Measurements from ENCODE around the gene HRCT1.
"Not testable (repeated sequence)": the region's sequence is repeated elsewhere in the genome, so short reads cannot be mapped to it uniquely, and the experiment has no call there.

The HRCT1 gene

DNA sequence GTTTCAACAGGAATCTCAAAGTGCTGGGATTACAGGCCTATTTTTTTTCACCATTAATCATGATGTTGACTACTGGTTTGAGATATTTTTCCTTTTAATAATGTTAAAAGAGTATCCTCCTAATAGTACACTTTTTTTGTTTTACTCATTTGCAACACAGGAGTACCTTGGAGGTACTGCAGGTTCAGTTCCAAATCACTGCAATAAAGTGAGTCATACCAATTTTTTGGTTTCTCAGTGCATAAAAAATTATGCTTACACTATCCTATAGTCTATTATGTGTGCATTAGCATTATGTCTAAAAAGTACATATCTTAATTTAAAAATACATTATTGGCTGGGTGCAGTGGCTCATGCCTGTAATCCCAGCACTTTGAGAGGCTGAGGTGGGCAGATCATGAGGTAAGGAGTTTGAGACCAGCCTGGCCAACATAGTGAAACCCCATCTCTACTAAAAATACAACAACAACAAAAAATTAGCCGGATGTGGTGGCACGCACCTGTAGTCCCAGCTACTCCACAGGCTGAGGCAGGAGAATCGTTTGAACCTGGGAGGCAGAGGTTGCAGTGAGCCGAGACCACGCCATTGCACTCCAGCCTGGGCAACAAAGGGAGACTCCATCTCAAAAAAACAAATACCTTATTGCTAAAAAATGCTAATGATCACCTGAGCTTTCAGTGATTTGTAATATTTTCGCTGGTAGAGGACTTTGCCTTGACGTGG is 8.5 kb upstream of the HRCT1 start:
- DNase-seq (ENCODE audit: low spot score) = not testable (repeated sequence)

DNA sequence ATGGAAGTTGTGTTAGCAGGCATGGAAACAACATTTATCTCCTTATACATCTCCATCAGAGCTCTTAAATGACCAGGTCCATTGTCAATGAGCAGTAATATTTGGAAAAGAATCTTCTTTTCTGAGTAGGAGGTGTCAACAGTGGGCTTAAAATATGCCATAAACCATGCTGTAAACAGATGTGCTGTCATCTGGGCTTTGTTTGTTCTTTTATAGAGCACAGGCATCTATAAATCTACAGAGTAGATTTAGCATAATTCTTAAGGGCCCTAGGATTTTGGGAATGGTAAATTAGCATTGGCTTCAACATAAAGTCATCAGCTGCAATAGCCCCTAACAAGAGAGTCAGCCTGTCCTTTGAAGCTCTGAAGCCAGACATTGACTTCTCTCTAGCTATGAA is 7.7 kb upstream of the HRCT1 start:
- no peak for DNase-seq (ENCODE audit: low spot score)

DNA sequence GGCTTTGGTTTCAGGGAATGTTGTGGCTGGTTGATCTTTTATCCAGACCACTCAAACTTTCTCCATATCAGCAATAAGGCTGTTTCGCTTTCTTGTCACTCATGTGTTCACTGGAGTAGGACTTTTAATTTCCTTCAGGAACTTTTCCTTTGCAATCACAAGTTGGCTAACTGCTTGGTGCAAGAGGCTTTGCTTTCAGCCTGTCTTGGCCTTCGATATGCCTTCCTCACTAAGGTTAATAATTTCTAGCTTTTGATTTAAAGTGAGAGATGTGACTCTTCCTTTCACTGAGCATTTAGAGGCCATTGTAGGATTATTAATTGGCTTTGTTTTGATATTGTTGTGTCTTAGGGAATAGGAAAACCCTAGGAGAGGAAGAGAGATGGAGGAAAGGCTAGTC is 7.0 kb upstream of the HRCT1 start:
- no peak for DNase-seq (ENCODE audit: low spot score)

DNA sequence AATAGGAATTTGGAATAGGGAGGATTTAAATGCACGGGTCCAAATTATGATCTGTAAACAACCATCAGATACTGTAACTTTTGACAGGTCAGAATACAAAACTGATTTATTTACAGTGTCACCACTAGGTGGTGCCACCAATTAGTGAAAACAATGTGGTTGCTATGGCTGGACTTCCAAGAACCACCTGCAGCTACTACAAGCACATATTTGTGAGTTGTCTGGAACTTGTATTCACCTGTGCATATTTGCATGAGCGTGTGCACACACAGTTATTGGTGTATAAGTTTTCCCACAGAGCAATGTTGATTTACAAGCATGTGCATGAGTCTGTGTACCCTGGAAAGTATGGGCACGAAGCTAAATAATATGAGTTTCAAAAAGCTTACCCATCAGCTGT is 3.0 kb upstream of the HRCT1 start:
- DNase-seq (ENCODE audit: low spot score) = no peak

DNA sequence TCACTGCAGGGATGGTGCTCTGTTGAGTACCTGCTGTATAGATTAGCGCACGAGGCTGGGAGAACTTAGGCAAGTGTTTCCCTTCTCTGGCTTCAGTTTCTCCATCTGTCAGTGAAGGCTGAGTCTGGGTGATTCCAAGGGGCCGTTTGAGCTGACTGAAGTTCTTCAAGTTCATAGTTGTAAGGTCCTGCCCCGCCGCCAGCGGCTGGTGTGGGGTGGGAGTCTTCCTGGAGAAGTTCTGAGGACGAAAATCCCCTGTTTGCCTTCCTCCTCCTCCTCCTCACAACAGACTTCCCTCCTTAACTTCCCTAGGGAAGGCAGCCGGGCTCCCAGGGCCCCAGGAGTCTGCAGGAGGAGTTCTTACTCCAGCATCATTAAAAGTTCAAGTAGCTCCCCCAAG is 1.7 kb upstream of the HRCT1 start:
- DNase-seq (ENCODE audit: low spot score) = no peak

DNA sequence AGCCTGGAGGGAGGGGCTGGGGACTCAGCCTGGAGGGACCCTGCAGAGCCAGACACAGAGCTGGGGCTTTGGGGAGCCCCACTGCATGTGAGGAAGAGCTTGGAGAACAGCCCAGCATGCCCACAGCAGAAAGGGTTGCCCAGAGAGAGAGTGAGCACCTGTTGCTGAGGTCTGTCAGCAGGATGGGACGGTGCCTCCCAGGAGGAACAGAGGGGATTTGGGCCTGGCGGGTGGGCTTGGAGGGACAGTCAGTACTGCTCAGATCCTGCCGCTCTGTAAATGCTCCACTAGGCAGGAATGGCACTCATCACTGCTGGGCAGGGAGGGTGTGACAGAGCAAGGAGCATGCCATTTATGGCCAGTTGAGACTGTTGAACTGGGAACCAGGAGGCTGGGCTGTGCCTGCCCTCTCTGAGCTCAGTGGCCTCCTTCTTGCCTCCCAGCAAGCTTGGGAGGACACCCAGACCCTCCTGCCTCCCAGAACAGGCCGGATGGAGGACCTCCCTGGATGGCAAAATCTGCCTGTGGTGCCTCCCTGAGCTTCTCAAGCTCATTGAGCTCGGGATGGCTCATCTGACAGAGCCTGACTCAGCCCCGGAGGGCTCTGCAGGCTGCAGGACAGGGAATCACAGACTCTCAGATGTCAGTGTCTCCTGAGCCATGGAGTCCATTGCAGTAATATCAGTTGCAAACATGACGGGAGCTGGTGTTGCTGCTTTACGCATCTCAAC is 786 bp upstream of the HRCT1 start:
- DNase-seq (ENCODE audit: low spot score) = no peak

DNA sequence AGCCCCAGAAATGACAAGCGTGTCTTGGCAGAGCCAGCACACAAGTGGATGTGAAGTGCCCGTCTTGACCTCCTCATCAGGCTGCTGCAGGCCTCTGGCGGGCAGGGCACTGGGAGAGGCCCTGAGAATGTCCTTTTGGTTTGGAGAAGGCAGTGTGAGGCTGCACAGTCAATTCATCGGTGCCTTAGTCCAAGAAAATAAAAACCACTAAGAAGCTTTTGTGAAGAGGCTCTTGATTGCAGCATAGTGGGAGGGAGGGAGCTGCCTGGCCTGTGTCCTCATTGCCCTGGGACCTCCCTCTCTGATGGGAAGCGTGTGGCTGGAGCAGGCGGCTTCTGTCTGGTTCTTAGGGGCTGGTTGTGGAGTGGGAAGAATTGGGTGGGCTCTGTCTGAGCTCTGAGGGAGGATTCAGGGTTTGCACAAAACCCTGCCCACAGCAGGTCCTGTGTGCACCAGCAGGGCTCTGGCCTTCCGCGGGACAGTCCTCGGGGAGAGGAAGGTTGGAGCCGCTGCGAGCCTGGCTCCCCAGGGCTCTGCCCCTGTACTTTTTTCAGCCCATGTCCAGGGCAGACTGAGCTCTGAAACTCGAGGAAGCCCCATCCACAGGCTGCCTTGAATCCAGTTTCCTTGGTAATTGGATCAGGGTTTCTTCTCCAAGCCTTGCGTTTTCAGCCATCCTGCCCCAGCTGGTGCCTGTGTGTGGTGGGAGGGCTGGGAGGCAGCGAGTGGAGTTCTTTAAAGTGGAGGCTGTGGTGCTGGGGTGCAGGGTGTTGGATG is 1.1 kb downstream of the HRCT1 start:
- no peak for DNase-seq (ENCODE audit: low spot score)

DNA sequence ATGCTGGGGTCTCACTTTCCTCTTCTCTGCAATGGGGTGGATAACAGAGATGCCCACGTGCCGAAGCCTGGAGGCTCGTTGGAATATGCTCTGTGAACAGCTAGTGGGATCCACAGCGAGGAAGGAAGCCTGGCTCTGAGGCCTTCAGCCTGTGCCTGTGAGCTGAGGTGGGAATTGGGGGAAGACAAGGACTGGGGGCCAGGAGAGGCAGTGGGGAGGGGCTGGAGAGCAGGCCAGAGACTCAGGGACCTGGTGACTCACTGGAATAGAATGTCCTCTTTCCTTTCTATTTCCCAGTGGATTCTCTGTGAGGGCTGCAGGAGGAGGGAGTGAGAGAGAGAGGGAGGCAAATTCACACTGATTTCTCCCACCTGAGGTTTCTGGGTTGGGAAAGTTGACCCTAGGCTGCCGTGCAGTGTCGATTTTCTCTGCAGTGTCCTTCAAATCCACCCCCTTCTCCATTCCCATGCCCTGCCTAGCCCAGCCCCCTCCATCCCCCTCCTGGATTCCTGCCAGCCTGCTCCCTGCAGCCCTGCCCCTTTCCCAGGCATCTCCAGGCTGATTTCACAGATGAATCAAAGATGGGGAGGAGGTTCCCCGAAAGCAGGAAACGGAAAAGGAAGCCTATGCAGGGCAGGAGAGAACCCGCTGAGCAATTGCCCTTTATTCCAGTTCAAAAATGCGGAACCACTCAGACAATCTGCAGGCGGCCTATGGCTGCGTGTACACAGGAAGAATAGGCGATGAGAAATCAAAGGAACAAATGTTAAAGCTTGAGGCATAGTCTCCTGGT is 1.9 kb downstream of the HRCT1 start:
- peak; percentile 97 for DNase-seq (ENCODE audit: low spot score)

DNA sequence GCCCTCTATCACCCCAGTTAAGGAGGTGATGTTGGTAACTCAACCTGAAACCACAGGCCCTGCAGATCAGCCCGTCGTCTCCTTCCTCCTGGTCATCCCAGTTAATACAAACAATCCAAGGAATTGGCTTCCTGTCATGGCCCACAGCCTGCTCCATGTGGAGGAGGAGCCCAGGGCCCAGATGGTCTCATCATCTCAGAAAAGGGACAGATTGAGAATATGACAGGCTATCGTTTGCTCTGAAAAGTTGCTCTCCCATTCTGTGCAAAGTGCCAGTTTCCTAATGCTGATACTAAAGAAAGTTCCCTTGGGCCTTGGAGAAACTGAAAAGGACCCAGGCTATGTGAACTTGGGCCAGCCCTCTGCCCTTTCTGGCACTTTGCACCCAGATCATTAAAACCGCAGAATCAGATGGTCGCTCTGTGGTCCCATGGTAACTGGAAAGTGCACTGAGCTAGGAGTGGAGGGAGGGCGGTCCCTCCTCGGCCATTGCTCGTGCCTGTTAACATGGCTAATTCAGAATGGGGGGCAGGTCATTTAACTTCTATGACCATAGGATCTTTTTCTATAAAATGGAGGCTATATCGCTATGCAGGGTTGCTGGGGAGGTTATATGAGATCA is 2.6 kb downstream of the HRCT1 start:
- no peak for DNase-seq (ENCODE audit: low spot score)

DNA sequence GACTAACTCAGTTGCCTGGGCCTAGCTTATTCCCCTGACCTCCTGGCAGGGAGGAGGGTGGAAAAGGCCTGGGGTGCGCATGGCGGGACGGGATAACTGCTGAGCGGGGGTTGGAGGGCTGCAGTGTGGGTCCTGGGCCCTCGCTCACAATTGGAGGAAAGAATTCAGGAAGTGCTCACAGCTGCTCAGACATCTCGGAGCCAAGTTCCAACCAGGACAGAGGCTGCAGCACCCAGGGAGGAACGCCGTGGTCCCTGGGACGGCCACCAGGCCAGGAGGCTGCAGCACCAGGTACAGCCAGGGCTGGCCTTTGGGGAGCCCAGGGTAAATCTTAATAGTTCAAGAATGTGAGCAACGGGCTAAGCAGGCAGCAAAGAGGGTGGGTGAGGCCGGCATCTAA is 3.3 kb downstream of the HRCT1 start, which contains the start of gene SPAAR:
TSS of gene SPAAR (plus strand) at position 217 of the 400 bp plus-strand sequence. CDS start 974 bp downstream, outside the sequence.
- DNase-seq (ENCODE audit: low spot score) = peak; percentile 77

DNA sequence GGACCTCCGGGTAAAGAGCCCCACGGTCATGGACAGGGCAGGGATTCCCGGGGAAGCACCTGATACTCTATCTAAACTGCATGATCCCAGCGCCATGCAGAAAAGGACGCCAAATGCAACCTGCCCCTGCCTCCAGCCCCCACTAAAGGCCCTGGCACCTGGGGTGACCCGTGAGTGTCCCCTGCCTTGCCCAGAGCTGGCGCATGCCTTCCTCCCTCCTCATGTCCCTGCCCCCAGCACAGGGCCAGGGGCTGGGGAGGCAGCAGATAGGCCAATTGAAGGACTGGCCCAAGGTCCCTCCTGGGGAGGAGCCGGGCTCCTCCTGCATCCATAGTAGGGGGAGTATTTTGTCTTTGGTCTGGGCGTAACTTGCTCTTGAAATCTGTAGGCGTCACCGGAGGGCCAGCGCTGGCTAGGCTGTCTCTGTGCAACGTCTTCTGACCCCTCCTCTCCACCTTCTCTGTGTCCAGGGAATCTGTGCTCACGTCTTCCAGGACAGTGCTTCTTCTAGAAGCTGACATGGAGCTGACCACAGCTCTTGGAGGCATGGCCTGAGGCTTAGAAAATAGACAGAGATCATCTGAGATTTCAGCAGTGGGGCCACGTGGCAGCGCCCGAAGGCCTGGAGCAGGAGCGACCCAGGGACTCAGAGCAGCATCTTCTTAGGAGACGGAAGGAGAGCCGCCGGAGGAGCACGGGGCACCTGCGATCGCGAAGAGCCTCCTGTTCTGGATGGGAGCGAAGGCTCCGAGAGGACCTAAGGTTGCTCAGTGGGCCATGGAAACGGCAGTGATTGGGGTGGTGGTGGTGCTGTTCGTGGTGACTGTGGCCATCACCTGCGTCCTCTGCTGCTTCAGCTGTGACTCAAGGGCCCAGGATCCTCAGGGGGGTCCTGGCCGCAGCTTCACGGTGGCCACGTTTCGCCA is 3.9 kb downstream of the HRCT1 start:
- peak; percentile 75 for DNase-seq (ENCODE audit: low spot score)

DNA sequence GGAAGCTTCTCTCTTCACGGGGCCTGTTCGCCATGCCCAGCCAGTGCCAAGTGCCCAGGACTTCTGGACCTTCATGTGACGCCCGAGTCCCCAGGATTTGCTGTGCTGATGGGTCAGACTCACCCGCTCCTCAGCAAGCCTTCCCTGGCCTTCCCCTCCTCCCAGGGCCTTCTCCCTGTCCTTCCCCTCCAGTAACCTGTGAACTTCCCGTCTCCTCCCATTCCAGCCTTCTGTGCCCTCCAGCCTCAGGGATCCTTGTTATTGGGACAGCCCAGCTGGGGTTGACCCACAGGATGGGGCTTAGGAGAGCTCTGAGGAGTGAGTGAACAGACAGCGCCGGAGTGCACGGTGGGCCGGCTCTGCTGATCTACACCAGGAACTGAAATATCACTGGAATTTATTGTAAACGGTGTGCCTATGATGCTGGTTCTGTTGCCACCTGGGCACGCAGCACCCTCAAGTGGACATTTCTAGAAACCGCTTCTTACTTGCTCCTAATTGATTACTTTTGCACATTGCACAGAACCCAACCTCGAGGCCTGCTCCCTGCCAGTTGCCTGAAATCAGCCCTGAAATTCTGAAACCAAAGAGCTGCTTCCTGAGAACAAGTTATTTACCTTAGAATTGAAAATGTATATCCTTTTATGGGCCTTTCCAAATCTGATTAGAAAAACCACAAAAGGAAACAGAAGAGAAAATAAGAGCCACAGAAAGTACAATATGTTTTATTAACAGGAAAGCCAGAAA is 4.8 kb downstream of the HRCT1 start:
- peak; percentile 76 for DNase-seq (ENCODE audit: low spot score)

DNA sequence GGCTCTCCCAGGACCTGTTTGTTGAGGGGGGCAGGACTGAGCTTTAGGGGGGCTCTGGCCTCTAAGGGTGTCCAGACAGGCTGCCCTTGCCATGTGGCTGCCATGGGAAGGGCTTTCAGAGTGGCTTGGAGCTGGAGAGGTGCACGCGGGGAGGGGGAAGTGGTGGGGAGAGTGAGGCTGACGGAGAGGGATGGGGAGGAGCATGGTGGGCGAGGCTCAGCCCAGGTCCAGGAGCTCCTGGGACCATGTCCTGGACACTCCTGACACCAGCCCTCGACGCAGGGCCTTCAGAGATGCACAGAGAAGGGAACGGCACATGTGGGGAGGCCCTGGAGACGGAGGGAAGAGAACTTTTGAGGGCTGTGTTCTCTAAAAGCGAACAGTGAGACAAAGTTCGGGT is 5.7 kb downstream of the HRCT1 start:
- DNase-seq (ENCODE audit: low spot score) = no peak

DNA sequence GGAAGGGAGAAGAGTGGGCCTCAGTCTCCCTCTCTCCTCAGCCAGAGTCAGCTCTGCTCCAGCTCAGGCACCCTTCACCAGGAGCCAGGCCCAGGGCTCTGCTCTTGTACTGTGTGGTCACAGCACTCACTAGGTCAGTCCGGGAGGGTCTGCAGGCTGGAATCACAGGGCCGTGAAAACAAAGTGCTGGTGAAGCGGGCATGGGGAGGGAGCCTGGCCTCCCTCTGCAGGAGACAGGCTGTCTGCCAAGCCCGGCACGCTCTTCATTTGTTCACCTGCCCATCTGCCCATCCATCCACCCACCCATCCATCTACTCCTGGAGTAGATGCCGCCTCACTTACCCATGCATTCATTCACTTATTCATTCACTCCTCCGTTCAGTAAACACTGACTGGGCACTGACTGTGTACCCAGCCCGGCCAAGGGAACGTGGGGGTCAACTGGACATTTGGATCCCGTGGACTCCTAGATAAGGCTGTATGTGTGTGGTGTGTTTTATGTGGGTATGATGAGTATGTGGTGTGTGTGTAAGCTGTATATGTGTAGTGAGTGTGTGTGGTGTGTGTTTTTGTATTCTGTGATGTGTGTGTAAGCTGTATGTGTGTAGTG is 6.9 kb downstream of the HRCT1 start:
- DNase-seq (ENCODE audit: low spot score) = no peak

DNA sequence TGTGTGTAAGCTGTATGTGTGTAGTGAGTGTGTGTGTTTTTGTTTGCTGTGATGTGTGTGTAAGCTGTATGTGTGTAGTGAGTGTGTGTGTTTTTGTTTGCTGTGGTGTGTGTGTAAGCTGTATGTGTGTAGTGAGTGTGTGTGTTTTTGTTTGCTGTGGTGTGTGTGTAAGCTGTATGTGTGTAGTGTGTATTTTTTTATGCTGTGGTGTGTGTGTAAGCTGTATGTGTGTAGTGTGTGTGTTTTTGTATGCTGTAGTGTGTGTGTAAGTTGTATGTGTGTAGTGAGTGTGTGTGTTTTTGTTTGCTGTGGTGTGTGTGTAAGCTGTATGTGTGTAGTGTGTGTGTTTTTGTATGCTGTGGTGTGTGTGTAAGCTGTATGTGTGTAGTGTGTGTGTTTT is 7.4 kb downstream of the HRCT1 start:
- not testable (repeated sequence) for DNase-seq (ENCODE audit: low spot score)

DNA sequence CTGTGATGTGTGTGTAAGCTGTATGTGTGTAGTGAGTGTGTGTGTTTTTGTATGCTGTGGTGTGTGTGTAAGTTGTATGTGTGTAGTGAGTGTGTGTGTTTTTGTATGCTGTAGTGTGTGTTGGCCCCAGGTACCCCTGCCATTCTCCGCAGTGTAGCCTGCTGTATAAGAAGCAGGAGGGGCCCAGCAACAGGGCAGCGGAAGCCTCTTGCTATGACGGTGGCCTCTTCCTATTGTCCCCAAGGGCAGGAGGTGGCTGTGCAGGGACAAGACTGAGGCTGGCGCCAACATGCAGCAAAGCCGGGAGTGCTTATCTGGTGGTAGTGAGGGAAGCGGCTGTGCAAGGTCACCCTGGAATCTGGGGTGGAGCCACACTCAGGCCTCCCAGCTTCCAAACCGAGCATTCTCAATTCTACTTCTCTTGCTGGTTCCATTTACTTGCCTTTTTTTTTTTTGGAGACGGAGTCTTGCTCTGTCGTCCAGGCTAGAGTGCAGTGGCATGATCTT is 8.4 kb downstream of the HRCT1 start:
- DNase-seq (ENCODE audit: low spot score) = peak; percentile 93

DNA sequence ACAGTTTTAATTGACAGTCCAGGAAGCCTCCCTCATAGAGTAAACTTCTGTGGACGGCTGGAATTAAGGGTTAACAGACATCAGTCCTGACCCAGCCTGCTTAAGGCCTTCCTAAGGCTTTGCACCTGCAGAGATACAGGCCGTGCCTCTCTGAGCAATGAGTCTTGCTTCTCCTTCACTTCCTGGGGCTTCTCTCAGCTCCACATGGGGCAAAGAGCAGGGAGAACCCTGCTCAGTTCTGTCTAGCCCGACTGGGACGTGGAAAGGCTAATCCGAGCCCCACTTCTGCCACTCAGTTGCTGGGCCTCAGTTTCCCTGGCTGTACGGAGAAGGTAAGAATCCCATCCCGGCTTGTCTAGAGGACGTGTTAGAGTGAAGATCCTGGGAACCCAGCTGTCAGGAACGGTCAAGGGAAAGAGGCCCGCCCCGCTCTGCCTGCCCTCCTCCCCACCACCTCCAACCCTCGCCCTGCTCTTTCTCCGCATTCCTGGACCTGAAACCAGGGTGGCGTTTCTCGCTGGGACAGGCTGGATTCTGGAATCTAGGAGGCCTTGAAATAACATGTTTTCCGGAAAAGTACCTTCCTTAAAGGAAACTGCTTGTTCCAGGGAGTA is 9.8 kb downstream of the HRCT1 start:
- no peak for DNase-seq (ENCODE audit: low spot score)

DNA sequence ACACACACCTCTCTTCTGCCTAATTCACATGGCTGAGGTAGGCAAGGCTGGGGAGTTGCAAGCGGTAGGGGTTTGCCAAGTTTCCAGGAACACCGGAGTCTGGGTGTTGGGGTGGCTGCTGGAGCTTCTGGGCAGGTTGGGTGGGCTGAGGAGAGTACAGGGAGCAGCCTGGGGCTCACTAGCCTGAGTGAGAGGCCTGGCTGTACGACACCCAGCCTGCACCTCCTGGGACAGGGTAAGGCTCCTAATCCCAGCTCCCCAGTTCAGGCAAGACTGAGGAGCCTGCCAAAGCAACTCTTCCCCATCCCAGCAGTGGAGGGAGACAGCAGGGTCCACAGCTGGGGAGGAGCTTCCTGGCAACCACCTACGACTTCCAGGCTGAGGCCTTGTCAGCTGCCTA is 11.3 kb downstream of the HRCT1 start:
- no peak for DNase-seq (ENCODE audit: low spot score)

DNA sequence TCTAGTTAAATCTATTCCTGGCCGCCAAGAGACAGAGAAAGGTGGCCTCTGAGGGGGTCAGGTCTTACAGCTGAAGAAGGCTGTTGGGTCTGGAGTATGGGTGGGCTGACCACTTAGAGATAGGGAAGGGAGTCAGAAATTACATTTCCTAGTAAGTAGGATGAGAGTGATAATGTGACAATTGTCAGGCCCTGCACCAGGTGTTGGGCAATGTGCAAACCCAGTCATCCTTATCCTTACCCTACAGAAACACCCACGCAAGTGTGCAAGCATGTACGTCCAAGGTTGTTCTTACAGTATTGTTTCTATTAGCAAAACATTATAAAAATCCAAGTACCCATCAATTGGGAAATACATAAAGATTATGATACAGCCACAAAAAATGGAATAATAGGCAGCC is 12.8 kb downstream of the HRCT1 start:
- DNase-seq (ENCODE audit: low spot score) = no peak

Measured in kidney capillary endothelial cell (primary cell).